Mesenchymal stem cell (in vitro differentiated cells and primary cell): ENCODE results near the gene DPYD.

Source experiments
- DNase-seq: peaks from one replicate; pipeline ENCODE4 v3.0.0-alpha.2; 2013
- H2AFZ ChIP-seq: one replicate; pipeline ENCODE4 v1.6.1; 2013; ENCODE audit warnings: low read depth, mild to moderate bottlenecking, control low read depth, inconsistent platforms, low read length, moderate library complexity
- H2AK5ac ChIP-seq: 2 replicates; pipeline ENCODE4 v1.6.1; 2013; ENCODE audit warnings: low read length, moderate library complexity, mild to moderate bottlenecking, inconsistent platforms; ENCODE audit not compliant: severe bottlenecking
- H2BK120ac ChIP-seq: one replicate; pipeline ENCODE4 v1.6.1; 2013; ENCODE audit warnings: low read depth, mild to moderate bottlenecking, inconsistent platforms, low read length, moderate library complexity
- H2BK12ac ChIP-seq, 2 experiments: one replicate each; pipeline ENCODE4 v1.6.1; 2013; ENCODE audit warnings: inconsistent platforms in 2 of 2, low read length in 2 of 2, mild to moderate bottlenecking in 2 of 2, moderate library complexity in 2 of 2, control low read depth in 1 of 2
- H2BK15ac ChIP-seq: one replicate; pipeline ENCODE4 v1.6.1; 2013; ENCODE audit warnings: mild to moderate bottlenecking, low read depth, inconsistent platforms; ENCODE audit not compliant: poor library complexity, severe bottlenecking
- H2BK5ac ChIP-seq: 2 replicates; pipeline ENCODE4 v1.6.1; 2013; ENCODE audit warnings: low read depth, mild to moderate bottlenecking, low read length, control low read depth, inconsistent platforms; ENCODE audit not compliant: poor library complexity, severe bottlenecking
- H3K14ac ChIP-seq, 2 experiments: one replicate each; pipeline ENCODE4 v1.6.1; 2013; ENCODE audit warnings: inconsistent platforms in 2 of 2, low read length in 2 of 2, control low read depth in 1 of 2, mild to moderate bottlenecking in 1 of 2, moderate library complexity in 1 of 2
- H3K18ac ChIP-seq, 2 experiments: one replicate each; pipeline ENCODE4 v1.6.1; 2013; ENCODE audit warnings: inconsistent platforms in 2 of 2, low read length in 2 of 2, control low read depth in 1 of 2, low read depth in 1 of 2, mild to moderate bottlenecking in 1 of 2
- H3K23ac ChIP-seq, 2 experiments: one replicate each; pipeline ENCODE4 v1.6.1; 2013; ENCODE audit warnings: inconsistent platforms in 2 of 2, low read length in 2 of 2, mild to moderate bottlenecking in 2 of 2, moderate library complexity in 2 of 2, control low read depth in 1 of 2
- H3K27ac ChIP-seq: 2 replicates; pipeline ENCODE4 v1.5.1; 2013; ENCODE audit warnings: mild to moderate bottlenecking, moderate library complexity, low read length, control low read depth, inconsistent platforms; ENCODE audit not compliant: poor library complexity, severe bottlenecking
- H3K27me3 ChIP-seq, 2 experiments: 2 replicates each; pipeline versions ENCODE4 v1.6.1 to v1.7.0; 2013; ENCODE audit warnings: low read length in 2 of 2, mild to moderate bottlenecking in 2 of 2, moderate library complexity in 2 of 2, control low read depth in 1 of 2, inconsistent platforms in 1 of 2; ENCODE audit not compliant: control insufficient read depth in 1 of 2, insufficient read depth in 1 of 2
- H3K36me3 ChIP-seq, 2 experiments: 2 replicates each; pipeline versions ENCODE4 v1.6.1 to v1.7.0; 2013; ENCODE audit warnings: low read length in 2 of 2, control low read depth in 1 of 2, inconsistent platforms in 1 of 2, low read depth in 1 of 2, mild to moderate bottlenecking in 1 of 2; ENCODE audit not compliant: insufficient read depth in 2 of 2, control insufficient read depth in 1 of 2
- H3K4ac ChIP-seq, 2 experiments: one replicate each; pipeline ENCODE4 v1.6.1; 2013; ENCODE audit warnings: inconsistent platforms in 2 of 2, low read length in 2 of 2, mild to moderate bottlenecking in 2 of 2, moderate library complexity in 2 of 2, control low read depth in 1 of 2, low read depth in 1 of 2
- H3K4me1 ChIP-seq: 2 replicates; pipeline ENCODE4 v1.6.1; 2013; ENCODE audit warnings: low read depth, low read length, control low read depth; ENCODE audit not compliant: control insufficient read depth, insufficient read depth
- H3K4me2 ChIP-seq: 2 replicates; pipeline ENCODE4 v1.6.1; 2013; ENCODE audit warnings: low read length, mild to moderate bottlenecking, inconsistent platforms; ENCODE audit not compliant: poor library complexity, severe bottlenecking
- H3K4me3 ChIP-seq, 2 experiments: 2 replicates each; pipeline versions ENCODE4 v1.5.1 to v1.7.0; 2013; ENCODE audit warnings: low read length in 2 of 2, mild to moderate bottlenecking in 2 of 2, control low read depth in 1 of 2, low read depth in 1 of 2; ENCODE audit not compliant: insufficient read depth in 1 of 2
- H3K79me1 ChIP-seq: replicated peaks from 2 replicates; pipeline ENCODE4 v1.6.1; 2013; ENCODE audit warnings: mild to moderate bottlenecking, control low read depth, low read length, inconsistent platforms; ENCODE audit not compliant: poor library complexity, severe bottlenecking
- H3K9ac ChIP-seq: 2 replicates; pipeline ENCODE4 v1.7.0; 2013; ENCODE audit warnings: mild to moderate bottlenecking, low read length, moderate library complexity
- H3K9me3 ChIP-seq: 2 replicates; pipeline ENCODE4 v1.7.0; 2013; ENCODE audit warnings: mild to moderate bottlenecking, low read length; ENCODE audit not compliant: control insufficient read depth
- H4K8ac ChIP-seq: one replicate; pipeline ENCODE4 v1.6.1; 2013; ENCODE audit warnings: inconsistent platforms, mild to moderate bottlenecking, low read length, moderate library complexity
- H4K91ac ChIP-seq: one replicate; pipeline ENCODE4 v1.6.1; 2013; ENCODE audit warnings: mild to moderate bottlenecking, low read length, inconsistent platforms
- WGBS: methylation state at CpG from one replicate; pipeline ENCODE4 v1.1.7; 2013; ENCODE audit warnings: mixed read lengths; 5-methylcytosine and 5-hydroxymethylcytosine counted together

Gene DPYD

GRCh38 chr1:97088391-97088790 lies 832.4 kb downstream of the DPYD start:
- Histone ChIP-seq H4K91ac (no peak overlapping the region), H3K9me3 (no peaks in the 10 kb centered on the region), H3K4me2 (no peak overlapping the region), H3K18ac (no peak overlapping the region), H3K14ac (no peak overlapping the region), H3K27me3 (no peaks in the 10 kb centered on the region), H3K4me3 (no peak overlapping the region), H3K36me3 (no peaks in the 10 kb centered on the region), H3K4ac (no peak overlapping the region), H2BK5ac (no peak overlapping the region), H2AFZ (no peak overlapping the region), H2BK15ac (no peak overlapping the region), H3K27ac (no peak overlapping the region), H3K4me1 (no peaks in the 10 kb centered on the region), H3K9ac (no peak overlapping the region), H3K79me1 (no peaks in the 10 kb centered on the region), H3K23ac (no peak overlapping the region), H2AK5ac (no peak overlapping the region), H2BK12ac (no peak overlapping the region), H2BK120ac (no peak overlapping the region), H4K8ac (no peak overlapping the region)
- no peak for DNase-seq
- 100% methylated on average over 1 of the region's 1 CpG for WGBS

GRCh38 chr1:97084546-97084945 lies 836.3 kb downstream of the DPYD start:
- Histone ChIP-seq H4K91ac (no peak overlapping the region), H3K4ac (no peak overlapping the region), H2BK15ac (no peak overlapping the region), H3K36me3 (peaks cover 0 to 3% of the 10 kb centered on the region in 2 experiments), H3K14ac (no peak overlapping the region), H2AK5ac (no peak overlapping the region), H3K18ac (no peak overlapping the region), H2BK5ac (no peak overlapping the region), H2AFZ (no peak overlapping the region), H3K4me2 (no peak overlapping the region), H3K4me1 (no peaks in the 10 kb centered on the region), H2BK120ac (no peak overlapping the region), H3K79me1 (no peaks in the 10 kb centered on the region), H4K8ac (no peak overlapping the region), H3K27me3 (no peaks in the 10 kb centered on the region), H3K27ac (no peak overlapping the region), H3K9me3 (no peaks in the 10 kb centered on the region), H3K4me3 (no peak overlapping the region), H3K9ac (no peak overlapping the region), H3K23ac (no peak overlapping the region), H2BK12ac (no peak overlapping the region)
- no peak for DNase-seq
- WGBS: no CpG with 5 or more reads among the region's 2 CpGs

- H3K79me1 ChIP-seq: no peaks in the 10 kb centered on the region
Observed at GRCh38 chr1:97082160-97082848, 838.5 kb downstream of the DPYD start.

GRCh38 chr1:97078872-97079271 lies 842.0 kb downstream of the DPYD start:
- H3K4ac ChIP-seq: no peak overlapping the region
- no peaks in the 10 kb centered on the region for H3K4me1 ChIP-seq
- no peak overlapping the region for H3K18ac ChIP-seq
- peaks cover 0 to 17% of the 10 kb centered on the region in 2 experiments for H3K36me3 ChIP-seq
- H3K14ac ChIP-seq: no peak overlapping the region
- no peak overlapping the region for H2BK12ac ChIP-seq
- no peak overlapping the region for H2BK15ac ChIP-seq
- H3K9ac ChIP-seq: no peak overlapping the region
- no peaks in the 10 kb centered on the region for H3K9me3 ChIP-seq
- no peak overlapping the region for H2BK5ac ChIP-seq
- H3K27ac ChIP-seq: no peak overlapping the region
- no peaks in the 10 kb centered on the region for H3K27me3 ChIP-seq
- H3K4me3 ChIP-seq: no peak overlapping the region
- no peak overlapping the region for H4K91ac ChIP-seq
- DNase-seq: no peak
- no peak overlapping the region for H2BK120ac ChIP-seq
- no peak overlapping the region for H4K8ac ChIP-seq
- no peak overlapping the region for H2AK5ac ChIP-seq
- H2AFZ ChIP-seq: no peak overlapping the region
- no peak overlapping the region for H3K23ac ChIP-seq
- no peaks in the 10 kb centered on the region for H3K79me1 ChIP-seq
- 92% methylated on average over 5 of the region's 6 CpGs for WGBS
- H3K4me2 ChIP-seq: no peak overlapping the region

More at GRCh38 chr1:97082160-97082848, 838.5 kb downstream of the DPYD start:
- H2BK120ac ChIP-seq: no peak overlapping the region
- H3K4me3 ChIP-seq: no peak overlapping the region
- 64% methylated on average over 4 of the region's 4 CpGs for WGBS
- no peak overlapping the region for H2BK15ac ChIP-seq
- H2BK12ac ChIP-seq: no peak overlapping the region
- no peak overlapping the region for H3K14ac ChIP-seq
- H2BK5ac ChIP-seq: no peak overlapping the region
- H2AFZ ChIP-seq: no peak overlapping the region
- H4K8ac ChIP-seq: no peak overlapping the region
- H3K18ac ChIP-seq: no peak overlapping the region
- H3K9ac ChIP-seq: no peak overlapping the region
- H4K91ac ChIP-seq: no peak overlapping the region
- H3K36me3 ChIP-seq: peaks cover 0 to 5% of the 10 kb centered on the region in 2 experiments
- DNase-seq: no peak
- H3K23ac ChIP-seq: no peak overlapping the region
- H3K4ac ChIP-seq: no peak overlapping the region
- H3K4me1 ChIP-seq: no peaks in the 10 kb centered on the region
- H3K27me3 ChIP-seq: no peaks in the 10 kb centered on the region
- H2AK5ac ChIP-seq: no peak overlapping the region
- no peaks in the 10 kb centered on the region for H3K9me3 ChIP-seq
- no peak overlapping the region for H3K4me2 ChIP-seq
- H3K27ac ChIP-seq: no peak overlapping the region
